ENCODE results near the gene WASF3. TPM values are rescaled to one million over a fixed set of nuclear protein-coding genes. Genes with fewer than 3 reads are reported as not detected.

WASF3 gene
- total RNA-seq, 1 donor from 2014 or later = 13.0 TPM

GRCh38 chr13:26538363-26539317 is 18.8 kb upstream of the WASF3 start:
- H3K9me3 Mint-ChIP-seq (ENCODE audit: unreplicated experiment) = no peaks in the 10 kb centered on the region
- H3K27ac Mint-ChIP-seq (ENCODE audit: unreplicated experiment) = no peak overlapping the region
- H3K27me3 Mint-ChIP-seq (ENCODE audit: unreplicated experiment) = peaks cover 3% of the 10 kb centered on the region
- H3K36me3 Mint-ChIP-seq (ENCODE audit: low read depth, unreplicated experiment) = no peaks in the 10 kb centered on the region
- no peak for DNase-seq (ENCODE audit: low spot score)
- peaks cover 5% of the 10 kb centered on the region for H3K4me1 Mint-ChIP-seq (ENCODE audit: unreplicated experiment)
- TF ChIP-seq, protein P1, sequence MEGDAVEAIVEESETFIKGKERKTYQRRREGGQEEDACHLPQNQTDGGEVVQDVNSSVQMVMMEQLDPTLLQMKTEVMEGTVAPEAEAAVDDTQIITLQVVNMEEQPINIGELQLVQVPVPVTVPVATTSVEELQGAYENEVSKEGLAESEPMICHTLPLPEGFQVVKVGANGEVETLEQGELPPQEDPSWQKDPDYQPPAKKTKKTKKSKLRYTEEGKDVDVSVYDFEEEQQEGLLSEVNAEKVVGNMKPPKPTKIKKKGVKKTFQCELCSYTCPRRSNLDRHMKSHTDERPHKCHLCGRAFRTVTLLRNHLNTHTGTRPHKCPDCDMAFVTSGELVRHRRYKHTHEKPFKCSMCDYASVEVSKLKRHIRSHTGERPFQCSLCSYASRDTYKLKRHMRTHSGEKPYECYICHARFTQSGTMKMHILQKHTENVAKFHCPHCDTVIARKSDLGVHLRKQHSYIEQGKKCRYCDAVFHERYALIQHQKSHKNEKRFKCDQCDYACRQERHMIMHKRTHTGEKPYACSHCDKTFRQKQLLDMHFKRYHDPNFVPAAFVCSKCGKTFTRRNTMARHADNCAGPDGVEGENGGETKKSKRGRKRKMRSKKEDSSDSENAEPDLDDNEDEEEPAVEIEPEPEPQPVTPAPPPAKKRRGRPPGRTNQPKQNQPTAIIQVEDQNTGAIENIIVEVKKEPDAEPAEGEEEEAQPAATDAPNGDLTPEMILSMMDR (IDR thresholded peaks at IDR 0.05; ENCODE audit: unreplicated experiment) = no peak
- H3K4me3 Mint-ChIP-seq (ENCODE audit: unreplicated experiment) = no peak overlapping the region

GRCh38 chr13:26539738-26540292 is 17.7 kb upstream of the WASF3 start:
- Mint-ChIP-seq H3K27ac (ENCODE audit: unreplicated experiment) (no peak overlapping the region), H3K9me3 (ENCODE audit: unreplicated experiment) (no peaks in the 10 kb centered on the region), H3K36me3 (ENCODE audit: low read depth, unreplicated experiment) (no peaks in the 10 kb centered on the region), H3K4me3 (ENCODE audit: unreplicated experiment) (no peak overlapping the region), H3K27me3 (ENCODE audit: unreplicated experiment) (peaks cover 3% of the 10 kb centered on the region), H3K4me1 (ENCODE audit: unreplicated experiment) (peaks cover 5% of the 10 kb centered on the region)
- no peak for DNase-seq (ENCODE audit: low spot score)
- TF ChIP-seq, protein P1 (IDR thresholded peaks at IDR 0.05; ENCODE audit: unreplicated experiment) = no peak

DNA sequence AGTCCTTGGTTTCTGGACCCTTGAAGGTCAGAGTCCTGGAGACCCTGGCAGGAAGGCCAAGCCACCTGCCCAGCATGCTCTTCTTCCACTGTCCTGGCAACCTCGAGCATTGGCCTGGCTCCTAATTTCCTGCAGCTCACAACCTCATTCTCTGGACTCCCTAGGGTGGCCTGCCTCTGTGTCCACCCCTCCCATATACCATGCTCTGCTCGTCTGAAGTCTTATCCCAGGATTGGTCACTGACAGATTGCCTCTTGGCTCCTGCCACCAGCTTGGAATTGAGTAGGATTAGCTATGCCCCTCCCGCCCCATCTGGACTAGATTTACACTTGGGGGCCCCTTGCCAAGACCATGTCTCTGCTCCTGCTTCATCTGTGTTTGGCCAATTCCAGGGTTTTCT is 17.1 kb upstream of the WASF3 start:
- no peak overlapping the region for H3K4me3 Mint-ChIP-seq (ENCODE audit: unreplicated experiment)
- peaks cover 3% of the 10 kb centered on the region for H3K27me3 Mint-ChIP-seq (ENCODE audit: unreplicated experiment)
- H3K9me3 Mint-ChIP-seq (ENCODE audit: unreplicated experiment) = no peaks in the 10 kb centered on the region
- no peaks in the 10 kb centered on the region for H3K36me3 Mint-ChIP-seq (ENCODE audit: low read depth, unreplicated experiment)
- DNase-seq (ENCODE audit: low spot score) = no peak
- TF ChIP-seq, protein P1 (IDR thresholded peaks at IDR 0.05; ENCODE audit: unreplicated experiment) = no peak
- no peak overlapping the region for H3K27ac Mint-ChIP-seq (ENCODE audit: unreplicated experiment)
- peaks cover 5% of the 10 kb centered on the region for H3K4me1 Mint-ChIP-seq (ENCODE audit: unreplicated experiment)

GRCh38 chr13:26541041-26541440 is 16.4 kb upstream of the WASF3 start:
- H3K36me3 Mint-ChIP-seq (ENCODE audit: low read depth, unreplicated experiment) = no peaks in the 10 kb centered on the region
- H3K4me3 Mint-ChIP-seq (ENCODE audit: unreplicated experiment) = no peak overlapping the region
- no peak overlapping the region for H3K27ac Mint-ChIP-seq (ENCODE audit: unreplicated experiment)
- TF ChIP-seq, protein P1 (IDR thresholded peaks at IDR 0.05; ENCODE audit: unreplicated experiment) = no peak
- H3K27me3 Mint-ChIP-seq (ENCODE audit: unreplicated experiment) = peaks cover 2% of the 10 kb centered on the region
- no peaks in the 10 kb centered on the region for H3K9me3 Mint-ChIP-seq (ENCODE audit: unreplicated experiment)
- peaks cover 5% of the 10 kb centered on the region for H3K4me1 Mint-ChIP-seq (ENCODE audit: unreplicated experiment)
- no peak for DNase-seq (ENCODE audit: low spot score)
